ENCODE results near the gene IER5L. TPM values are rescaled to one million over a fixed set of nuclear protein-coding genes. Genes with fewer than 3 reads are reported as not detected.

The IER5L gene
- total and polyA plus RNA-seq, 5 donors from 2014 or later, result 2.7 TPM; not detected in 4

DNA sequence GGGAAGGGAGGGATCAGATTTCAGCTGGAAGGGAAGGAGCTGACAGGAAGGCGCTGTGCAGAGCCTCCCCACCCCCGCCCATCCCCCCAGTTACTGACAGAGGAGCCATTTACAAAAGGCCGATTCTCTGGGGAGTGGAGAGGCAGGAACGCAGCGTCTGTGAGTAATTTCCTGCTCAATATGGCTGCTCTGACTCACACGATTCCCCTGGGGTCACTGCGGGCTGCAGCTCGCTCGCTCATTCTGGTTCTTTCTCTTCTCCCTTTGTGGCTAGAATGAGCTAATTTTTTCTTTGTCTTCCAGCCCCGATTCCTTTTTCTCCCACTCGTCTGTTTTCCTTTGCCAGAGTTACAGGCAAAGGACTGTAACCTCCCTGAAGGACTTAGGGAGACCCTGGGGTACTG is 38.1 kb downstream of the IER5L start:
- peaks cover 8 to 36% (median 17%) of the 10 kb centered on the region in 4 donors for H3K4me1 Mint-ChIP-seq
- peak overlapping the region; percentile 79 to 99 (median 94) for H3K27ac Mint-ChIP-seq
- Histone ChIP-seq H3K4me1 (ENCODE audit: control insufficient read depth, insufficient read depth, low read length, poor library complexity, severe bottlenecking) (peaks cover 36% of the 10 kb centered on the region), H3K9me3 (ENCODE audit: control insufficient read depth in 2 of 2, low read length in 2 of 2) (no peaks in the 10 kb centered on the region), H3K36me3 (ENCODE audit: control insufficient read depth, insufficient read depth, low read length) (peaks cover 27% of the 10 kb centered on the region), H3K27ac (ENCODE audit: insufficient read depth, low read length, poor library complexity, severe bottlenecking) (peak overlapping the region; percentile 90), H3K4me3 (ENCODE audit: low read depth, low read length) (peak overlapping the region; percentile 82), H3K27me3 (ENCODE audit: control insufficient read depth, insufficient read depth, low read length) (no peaks in the 10 kb centered on the region)
- DNase-seq (peak; percentile 70 to 91 (median 71)), ATAC-seq (ENCODE audit: low read depth in 2 of 2) (peak; percentile 83 to 87)
- peak overlapping the region; percentile 82 to 98 (median 90) for H3K4me3 Mint-ChIP-seq
- H3K36me3 Mint-ChIP-seq, result peaks cover 20% of the 10 kb centered on the region
- H3K27me3 Mint-ChIP-seq, result no peaks in the 10 kb centered on the region
- H3K9me3 Mint-ChIP-seq, result no peaks in the 10 kb centered on the region

- Histone ChIP-seq H3K4me3 (ENCODE audit: low read depth, low read length) (peak overlapping the region; percentile 82), H3K9me3 (ENCODE audit: control insufficient read depth in 2 of 2, low read length in 2 of 2) (no peaks in the 10 kb centered on the region), H3K27me3 (ENCODE audit: control insufficient read depth, insufficient read depth, low read length) (no peaks in the 10 kb centered on the region), H3K27ac (ENCODE audit: insufficient read depth, low read length, poor library complexity, severe bottlenecking) (peak overlapping the region; percentile 90), H3K4me1 (ENCODE audit: control insufficient read depth, insufficient read depth, low read length, poor library complexity, severe bottlenecking) (peaks cover 36% of the 10 kb centered on the region), H3K36me3 (ENCODE audit: control insufficient read depth, insufficient read depth, low read length) (peaks cover 31% of the 10 kb centered on the region)
- no peaks in the 10 kb centered on the region for H3K9me3 Mint-ChIP-seq
- H3K4me3 Mint-ChIP-seq, result peak overlapping the region; percentile 82 to 98 (median 90)
- peak; percentile 68 to 88 (median 79) for DNase-seq
- peak; percentile 68 to 69 for ATAC-seq (ENCODE audit: low read depth in 2 of 2)
- peaks cover 20% of the 10 kb centered on the region for H3K36me3 Mint-ChIP-seq
- H3K27me3 Mint-ChIP-seq, result no peaks in the 10 kb centered on the region
- H3K4me1 Mint-ChIP-seq, result peaks cover 8 to 36% (median 17%) of the 10 kb centered on the region in 4 donors
- peak overlapping the region; percentile 94 to 99 (median 94) for H3K27ac Mint-ChIP-seq
Observed at GRCh38 chr9:129139233-129139992, 38.6 kb downstream of the IER5L start.

DNA sequence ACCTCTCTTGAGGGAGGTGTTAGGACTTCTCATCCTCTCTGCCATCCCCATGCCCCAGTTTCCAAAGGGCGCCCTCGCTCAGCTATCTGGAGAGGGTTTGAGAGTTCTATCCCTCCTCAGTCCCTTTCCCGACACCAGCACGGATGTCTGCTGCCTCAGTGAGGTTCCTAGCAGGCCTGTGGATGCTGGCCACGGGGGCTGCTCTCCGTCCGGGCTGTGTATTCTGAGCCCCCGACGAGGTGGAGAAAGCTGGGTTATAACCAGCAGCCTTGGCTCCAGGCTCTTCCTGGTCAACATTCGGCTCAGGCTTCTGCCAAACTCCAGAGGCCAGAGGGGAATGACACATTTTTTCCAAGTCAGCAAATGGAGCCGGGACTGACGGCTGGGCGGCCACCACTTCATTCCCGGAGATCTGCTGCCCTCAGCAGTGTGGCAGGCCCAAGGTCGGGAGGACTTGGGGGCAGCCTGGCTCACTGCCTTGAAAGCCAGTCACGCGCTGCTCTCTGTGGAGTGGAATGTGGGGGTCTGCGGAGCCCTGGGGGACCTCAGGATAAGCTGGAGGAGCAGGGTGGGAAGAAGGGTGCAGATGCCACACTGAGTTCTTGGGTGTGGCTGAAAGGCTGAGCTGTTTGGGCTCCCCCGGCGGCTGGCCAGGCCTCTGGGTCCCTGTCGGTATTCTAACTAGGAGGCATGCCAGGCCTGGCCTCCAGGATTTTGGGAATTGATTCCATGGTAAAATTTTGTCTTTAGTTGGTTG is 39.4 kb downstream of the IER5L start:
- H3K9me3 Mint-ChIP-seq, result no peaks in the 10 kb centered on the region
- Histone ChIP-seq H3K36me3 (ENCODE audit: control insufficient read depth, insufficient read depth, low read length) (peaks cover 28% of the 10 kb centered on the region), H3K9me3 (ENCODE audit: control insufficient read depth in 2 of 2, low read length in 2 of 2) (no peaks in the 10 kb centered on the region), H3K27me3 (ENCODE audit: control insufficient read depth, insufficient read depth, low read length) (no peaks in the 10 kb centered on the region), H3K27ac (ENCODE audit: insufficient read depth, low read length, poor library complexity, severe bottlenecking) (no peak overlapping the region), H3K4me1 (ENCODE audit: control insufficient read depth, insufficient read depth, low read length, poor library complexity, severe bottlenecking) (peaks cover 36% of the 10 kb centered on the region), H3K4me3 (ENCODE audit: low read depth, low read length) (no peak overlapping the region)
- peak overlapping the region; percentile 94 to 99 (median 94) for H3K27ac Mint-ChIP-seq
- no peak for ATAC-seq (ENCODE audit: low read depth in 2 of 2)
- H3K27me3 Mint-ChIP-seq, result no peaks in the 10 kb centered on the region
- DNase-seq, result no peak
- peak overlapping the region; percentile 82 to 98 (median 90) for H3K4me3 Mint-ChIP-seq
- peaks cover 8 to 36% (median 18%) of the 10 kb centered on the region in 4 donors for H3K4me1 Mint-ChIP-seq
- peaks cover 20% of the 10 kb centered on the region for H3K36me3 Mint-ChIP-seq

DNA sequence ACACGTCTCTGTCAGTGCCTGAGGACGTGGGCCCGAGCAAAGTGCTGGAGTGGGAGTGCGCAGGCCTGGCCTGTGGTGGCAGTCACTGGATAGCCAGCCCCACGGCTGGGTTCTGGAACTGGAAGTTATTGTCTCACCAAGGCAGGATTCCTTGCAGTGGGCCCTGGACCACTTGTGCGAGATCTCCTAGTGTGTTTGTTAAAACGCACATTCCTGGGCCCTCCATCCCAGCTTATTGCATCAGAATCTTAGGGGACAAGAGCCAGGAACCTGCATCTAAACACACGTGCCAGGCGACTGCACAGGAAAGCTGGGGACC is 40.0 kb downstream of the IER5L start:
- Mint-ChIP-seq H3K9me3 (no peaks in the 10 kb centered on the region), H3K4me3 (peak overlapping the region in 1 of 4 donors; percentile 66), H3K27ac (no peak overlapping the region), H3K36me3 (peaks cover 22% of the 10 kb centered on the region), H3K27me3 (no peaks in the 10 kb centered on the region), H3K4me1 (peaks cover 8 to 35% (median 18%) of the 10 kb centered on the region in 4 donors)
- no peak for DNase-seq
- Histone ChIP-seq H3K4me1 (ENCODE audit: control insufficient read depth, insufficient read depth, low read length, poor library complexity, severe bottlenecking) (peaks cover 36% of the 10 kb centered on the region), H3K9me3 (ENCODE audit: control insufficient read depth in 2 of 2, low read length in 2 of 2) (no peaks in the 10 kb centered on the region), H3K27ac (ENCODE audit: insufficient read depth, low read length, poor library complexity, severe bottlenecking) (no peak overlapping the region), H3K4me3 (ENCODE audit: low read depth, low read length) (no peak overlapping the region), H3K36me3 (ENCODE audit: control insufficient read depth, insufficient read depth, low read length) (peaks cover 29% of the 10 kb centered on the region), H3K27me3 (ENCODE audit: control insufficient read depth, insufficient read depth, low read length) (no peaks in the 10 kb centered on the region)
- ATAC-seq (ENCODE audit: low read depth in 2 of 2), result no peak

DNA sequence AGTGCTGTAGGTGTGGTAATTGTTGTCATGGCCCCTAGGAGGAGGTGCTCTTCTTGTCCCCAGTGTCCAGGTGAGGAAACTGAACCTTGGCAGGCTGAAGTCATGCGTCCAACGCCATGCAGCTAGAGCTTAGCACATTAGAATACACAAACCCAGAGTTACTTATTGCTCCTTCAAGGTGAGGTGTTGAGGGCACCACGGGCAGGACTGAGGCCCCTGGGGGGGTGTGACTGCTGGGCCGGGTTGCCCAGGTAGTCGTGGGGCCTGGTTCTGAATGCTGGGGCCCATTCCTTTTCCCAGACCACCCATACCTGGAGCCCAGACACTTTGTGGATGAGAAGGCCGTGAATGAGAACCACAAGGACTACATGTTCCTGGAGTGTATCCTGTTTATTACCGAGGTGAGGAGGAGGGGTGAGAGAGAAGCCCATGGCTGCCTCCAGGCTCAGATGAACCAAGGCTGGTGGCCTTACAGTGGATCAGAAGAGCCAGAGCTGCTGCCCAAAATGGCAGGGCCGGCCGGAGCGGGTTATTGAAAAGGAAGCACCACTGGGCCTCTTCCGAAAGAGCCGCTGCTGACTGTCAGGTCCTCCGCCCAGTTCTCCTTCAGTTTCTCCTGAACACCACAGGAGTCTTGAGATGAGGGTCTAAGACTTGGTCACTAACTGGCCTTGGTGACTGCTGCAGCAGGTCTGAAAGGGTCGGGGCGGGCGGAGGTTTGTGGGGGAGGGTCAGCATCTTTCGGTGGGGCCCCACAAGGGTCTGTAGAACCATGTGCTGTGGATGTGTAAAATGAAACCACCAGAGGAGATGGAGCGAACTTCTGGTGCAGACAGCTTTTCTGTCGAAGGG is 40.5 kb downstream of the IER5L start:
- no peak overlapping the region for H3K27ac ChIP-seq (ENCODE audit: insufficient read depth, low read length, poor library complexity, severe bottlenecking)
- peaks cover 28% of the 10 kb centered on the region for H3K36me3 ChIP-seq (ENCODE audit: control insufficient read depth, insufficient read depth, low read length)
- H3K36me3 Mint-ChIP-seq, result peaks cover 17% of the 10 kb centered on the region
- no peaks in the 10 kb centered on the region for H3K27me3 Mint-ChIP-seq
- H3K4me3 ChIP-seq (ENCODE audit: low read depth, low read length), result no peak overlapping the region
- ATAC-seq (ENCODE audit: low read depth in 2 of 2), result no peak
- no peak for DNase-seq
- no peaks in the 10 kb centered on the region for H3K27me3 ChIP-seq (ENCODE audit: control insufficient read depth, insufficient read depth, low read length)
- peak overlapping the region in 2 of 4 donors; percentile 62 to 66 for H3K4me3 Mint-ChIP-seq
- H3K9me3 Mint-ChIP-seq, result no peaks in the 10 kb centered on the region
- H3K9me3 ChIP-seq (ENCODE audit: control insufficient read depth in 2 of 2, low read length in 2 of 2), result no peaks in the 10 kb centered on the region
- H3K27ac Mint-ChIP-seq, result no peak overlapping the region
- H3K4me1 ChIP-seq (ENCODE audit: control insufficient read depth, insufficient read depth, low read length, poor library complexity, severe bottlenecking), result peaks cover 32% of the 10 kb centered on the region
- peaks cover 4 to 30% (median 13%) of the 10 kb centered on the region in 4 donors for H3K4me1 Mint-ChIP-seq

DNA sequence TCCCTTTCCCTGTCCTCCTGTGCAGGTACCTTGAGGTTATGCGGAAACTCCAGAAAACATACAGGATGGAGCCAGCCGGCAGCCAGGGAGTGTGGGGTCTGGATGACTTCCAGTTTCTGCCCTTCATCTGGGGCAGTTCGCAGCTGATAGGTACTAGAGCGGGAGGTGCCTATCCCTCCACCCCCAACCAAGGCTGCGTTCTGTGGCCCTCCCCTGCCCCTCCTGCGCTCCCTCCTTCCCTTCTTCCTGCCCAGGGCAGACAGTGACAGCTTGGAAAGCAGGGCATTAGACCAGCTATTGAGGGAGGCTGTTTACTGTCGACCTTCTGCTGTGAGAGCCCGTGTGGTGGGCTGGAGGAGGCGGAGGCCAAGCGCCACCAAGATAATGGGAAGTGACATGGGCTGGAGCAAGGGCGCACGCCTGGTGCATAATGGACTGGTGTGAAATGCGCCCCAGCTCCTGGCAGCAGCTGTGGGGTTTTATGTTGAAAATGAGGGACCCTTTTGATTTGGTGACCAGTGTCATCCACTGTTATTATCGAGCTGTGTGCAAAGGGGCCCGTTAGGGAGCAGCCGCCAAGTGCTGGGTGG is 41.5 kb downstream of the IER5L start:
- no peaks in the 10 kb centered on the region for H3K27me3 Mint-ChIP-seq

DNA sequence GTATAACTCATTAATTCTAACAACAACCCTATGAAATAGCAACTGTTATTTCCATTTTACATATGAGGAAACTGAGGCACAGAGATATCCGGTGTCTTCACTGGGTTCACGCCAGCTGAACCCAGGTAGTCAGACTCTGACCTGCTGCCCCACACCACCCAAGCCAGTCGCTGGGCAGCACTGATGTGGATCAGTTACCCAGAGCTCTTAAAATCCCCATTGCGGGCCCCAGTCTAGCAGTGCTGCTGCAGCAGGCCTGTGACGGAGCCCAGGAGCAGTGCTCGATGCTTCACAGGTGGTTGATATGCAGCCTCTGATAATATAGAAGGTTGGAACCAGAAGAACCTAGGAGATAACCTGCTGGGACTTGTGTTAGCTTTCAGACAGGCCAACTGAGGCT is 42.6 kb downstream of the IER5L start:
- no peak for DNase-seq
- Histone ChIP-seq H3K36me3 (ENCODE audit: control insufficient read depth, insufficient read depth, low read length) (peaks cover 28% of the 10 kb centered on the region), H3K4me1 (ENCODE audit: control insufficient read depth, insufficient read depth, low read length, poor library complexity, severe bottlenecking) (peaks cover 18% of the 10 kb centered on the region), H3K9me3 (ENCODE audit: control insufficient read depth in 2 of 2, low read length in 2 of 2) (no peaks in the 10 kb centered on the region), H3K4me3 (ENCODE audit: low read depth, low read length) (no peak overlapping the region), H3K27ac (ENCODE audit: insufficient read depth, low read length, poor library complexity, severe bottlenecking) (no peak overlapping the region), H3K27me3 (ENCODE audit: control insufficient read depth, insufficient read depth, low read length) (no peaks in the 10 kb centered on the region)
- Mint-ChIP-seq H3K4me3 (no peak overlapping the region), H3K36me3 (peaks cover 28% of the 10 kb centered on the region), H3K9me3 (no peaks in the 10 kb centered on the region), H3K4me1 (peaks cover 4 to 30% (median 16%) of the 10 kb centered on the region in 4 donors), H3K27me3 (no peaks in the 10 kb centered on the region), H3K27ac (no peak overlapping the region)
- ATAC-seq (ENCODE audit: low read depth in 2 of 2), result no peak

More for the DNA sequence above, 41.5 kb downstream of the IER5L start:
- Histone ChIP-seq H3K27ac (ENCODE audit: insufficient read depth, low read length, poor library complexity, severe bottlenecking) (no peak overlapping the region), H3K4me3 (ENCODE audit: low read depth, low read length) (no peak overlapping the region), H3K4me1 (ENCODE audit: control insufficient read depth, insufficient read depth, low read length, poor library complexity, severe bottlenecking) (peaks cover 25% of the 10 kb centered on the region), H3K9me3 (ENCODE audit: control insufficient read depth in 2 of 2, low read length in 2 of 2) (no peaks in the 10 kb centered on the region), H3K36me3 (ENCODE audit: control insufficient read depth, insufficient read depth, low read length) (peaks cover 28% of the 10 kb centered on the region), H3K27me3 (ENCODE audit: control insufficient read depth, insufficient read depth, low read length) (no peaks in the 10 kb centered on the region)
- no peak for DNase-seq
- ATAC-seq (ENCODE audit: low read depth in 2 of 2), result no peak
- Mint-ChIP-seq H3K4me3 (no peak overlapping the region), H3K36me3 (peaks cover 22% of the 10 kb centered on the region), H3K27ac (no peak overlapping the region), H3K4me1 (peaks cover 4 to 29% (median 18%) of the 10 kb centered on the region in 4 donors), H3K9me3 (no peaks in the 10 kb centered on the region)

All from CD4-positive, CD25-positive, alpha-beta regulatory T cell (primary cell).